Kidney (tissue), 14 donors: ENCODE data around the gene EHD1. TPM values are rescaled to one million over a fixed set of nuclear protein-coding genes. Genes with fewer than 3 reads are reported as not detected.
A peak's percentile ranks its signal among the peaks of the same experiment; 100 is the strongest.

Source experiments
- DNase-seq, 5 donors: peaks; one replicate each; pipeline ENCODE4 v3.0.0-alpha.2; 2013 to 2020
- FAIRE-seq: peaks from 2 replicates; lab custom pipeline; 2012; peaks lifted over from hg19 to GRCh38; lab: Jason Lieb, UNC
- H3K27ac ChIP-seq, 2 donors: one replicate each; pipeline ENCODE4 v1.7.0; 2013; ENCODE audit warnings: low read depth in 2 of 2, low read length in 2 of 2, inconsistent platforms in 1 of 2
- H3K27me3 ChIP-seq: one replicate; pipeline ENCODE4 v1.7.1; 2013; ENCODE audit warnings: low read length, inconsistent platforms; ENCODE audit not compliant: control insufficient read depth, insufficient read depth
- H3K36me3 ChIP-seq, 3 donors: one replicate each; pipeline versions ENCODE4 v1.7.0 to v1.7.1; 2013; ENCODE audit warnings: low read length in 3 of 3, control low read depth in 1 of 3, inconsistent platforms in 1 of 3; ENCODE audit not compliant: insufficient read depth in 3 of 3, control insufficient read depth in 2 of 3
- H3K4me1 ChIP-seq, 3 donors: one replicate each; pipeline versions ENCODE4 v1.7.0 to v1.7.1; 2013; ENCODE audit warnings: low read length in 3 of 3, inconsistent platforms in 1 of 3, low read depth in 1 of 3; ENCODE audit not compliant: control insufficient read depth in 2 of 3, insufficient read depth in 2 of 3
- H3K4me3 ChIP-seq, 3 donors: one replicate each; pipeline versions ENCODE4 v1.7.0 to v1.8.1; 2013; ENCODE audit warnings: low read length in 3 of 3, control low read depth in 1 of 3, inconsistent platforms in 1 of 3
- H3K9ac ChIP-seq, 3 donors: one replicate each; pipeline versions ENCODE4 v1.7.0 to v1.7.1; 2013; ENCODE audit warnings: low read length in 3 of 3, control low read depth in 1 of 3, inconsistent platforms in 1 of 3
- H3K9me3 ChIP-seq, 3 donors: one replicate each; pipeline versions ENCODE4 v1.7.0 to v1.7.1; 2013; ENCODE audit warnings: low read length in 3 of 3, control low read depth in 1 of 3, inconsistent platforms in 1 of 3; ENCODE audit not compliant: control insufficient read depth in 2 of 3, insufficient read depth in 1 of 3
- intact Hi-C: fragments of 100-400 bp; cut with DNase I; formaldehyde crosslinking; loops from one replicate; pipeline ENCODE4 v1.11.1; 2022
- polyA plus RNA-seq: library from polyadenylated mRNA; stranded (reverse); fragments of 350-450 nt; fragmentation: Illumina TruSeq; extraction: RNeasy Lipid Tissue Mini Kit (QIAGEN cat#74804); gene quantifications from one replicate; pipeline ENCODE4 v1.2.3, GENCODE V29; 2014; ENCODE audit warnings: low read depth, low replicate concordance; ENCODE audit not compliant: insufficient read depth
- total RNA-seq: library from RNA; stranded (reverse); fragmentation: NEBNext Ultra II Directional; extraction: Animal tissue kit (Norgen Biotek cat#: 25700); gene quantifications from one replicate; pipeline ENCODE4 v1.2.1, GENCODE V29; 2021
- TF ChIP-seq, protein P1 (sequence below): IDR thresholded peaks from 3 replicates; pipeline ENCODE4 v1.5.1; 2012; ENCODE audit warnings: mild to moderate bottlenecking, moderate library complexity, borderline replicate concordance; ENCODE audit not compliant: insufficient read depth; ENCODE audit errors: extremely low read depth
- donor health status: control.
- donor health status: control.
- donor health status: control.
- donor health status: control.
- donor health status: control.
- donor health status: DM: yes; HTN: yes; CAD: no.
- donor health status: Normal renal cell carcinoma (clear cell type).

Gene EHD1
- total and polyA plus RNA-seq, 2 donors from 2014 or later: 48.9 to 76.1 TPM

DNA sequence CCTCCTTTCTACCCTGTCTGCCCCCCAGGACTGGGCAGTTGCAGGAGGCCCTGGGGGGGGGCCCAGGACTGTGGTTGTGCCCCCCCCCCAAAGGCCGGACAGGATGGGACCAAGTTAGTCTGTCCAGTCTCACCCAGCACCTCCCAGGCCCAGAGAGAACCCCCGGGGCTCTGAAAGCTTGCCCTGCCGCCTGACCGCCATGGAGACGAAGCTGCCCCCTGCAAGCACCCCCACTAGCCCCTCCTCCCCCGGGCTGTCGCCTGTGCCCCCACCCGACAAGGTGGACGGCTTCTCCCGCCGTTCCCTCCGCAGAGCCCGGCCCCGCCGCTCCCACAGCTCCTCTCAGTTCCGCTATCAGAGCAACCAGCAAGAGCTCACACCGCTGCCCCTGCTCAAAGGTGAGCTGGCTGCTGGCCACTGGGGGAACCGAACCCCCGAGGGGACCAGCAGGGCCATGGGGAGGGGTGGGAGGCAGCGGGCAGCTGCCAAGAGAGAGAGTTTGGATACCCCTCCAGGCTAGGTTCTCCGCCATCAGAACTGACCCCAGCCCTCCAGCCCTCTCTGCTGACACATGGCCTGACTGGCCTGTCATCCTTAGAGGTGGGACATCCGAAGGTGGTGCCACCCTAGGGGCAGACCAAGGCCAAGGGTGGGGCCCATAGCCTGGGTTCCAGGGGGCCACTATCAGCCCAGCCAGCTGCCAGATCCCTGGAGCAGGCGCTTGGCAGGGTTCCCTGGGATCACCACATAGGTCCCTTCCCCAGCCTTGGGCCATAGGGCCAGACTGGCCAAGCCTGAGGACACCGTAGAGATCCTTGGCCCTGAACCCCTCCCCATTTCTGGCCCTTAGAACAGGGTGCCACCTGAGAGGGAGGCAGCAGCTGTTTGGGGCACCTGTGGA is 47.4 kb upstream of the EHD1 start:
- no peaks in the 10 kb centered on the region for H3K27me3 ChIP-seq
- TF ChIP-seq, protein P1, sequence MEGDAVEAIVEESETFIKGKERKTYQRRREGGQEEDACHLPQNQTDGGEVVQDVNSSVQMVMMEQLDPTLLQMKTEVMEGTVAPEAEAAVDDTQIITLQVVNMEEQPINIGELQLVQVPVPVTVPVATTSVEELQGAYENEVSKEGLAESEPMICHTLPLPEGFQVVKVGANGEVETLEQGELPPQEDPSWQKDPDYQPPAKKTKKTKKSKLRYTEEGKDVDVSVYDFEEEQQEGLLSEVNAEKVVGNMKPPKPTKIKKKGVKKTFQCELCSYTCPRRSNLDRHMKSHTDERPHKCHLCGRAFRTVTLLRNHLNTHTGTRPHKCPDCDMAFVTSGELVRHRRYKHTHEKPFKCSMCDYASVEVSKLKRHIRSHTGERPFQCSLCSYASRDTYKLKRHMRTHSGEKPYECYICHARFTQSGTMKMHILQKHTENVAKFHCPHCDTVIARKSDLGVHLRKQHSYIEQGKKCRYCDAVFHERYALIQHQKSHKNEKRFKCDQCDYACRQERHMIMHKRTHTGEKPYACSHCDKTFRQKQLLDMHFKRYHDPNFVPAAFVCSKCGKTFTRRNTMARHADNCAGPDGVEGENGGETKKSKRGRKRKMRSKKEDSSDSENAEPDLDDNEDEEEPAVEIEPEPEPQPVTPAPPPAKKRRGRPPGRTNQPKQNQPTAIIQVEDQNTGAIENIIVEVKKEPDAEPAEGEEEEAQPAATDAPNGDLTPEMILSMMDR: no peak
- peak in 1 of 5 donors; percentile 76 for DNase-seq
- no peaks in the 10 kb centered on the region for H3K9me3 ChIP-seq
- H3K27ac ChIP-seq: no peak overlapping the region
- intact Hi-C loops: no loop called here
- H3K4me3 ChIP-seq: peak overlapping the region in 2 of 3 donors; percentile 75 to 98
- FAIRE-seq: no peak
- H3K9ac ChIP-seq: peak overlapping the region in 1 of 3 donors; percentile 89
- peaks cover 0 to 17% (median 0%) of the 10 kb centered on the region in 3 donors for H3K4me1 ChIP-seq
- peaks cover 0 to 21% (median 6%) of the 10 kb centered on the region in 3 donors for H3K36me3 ChIP-seq

DNA sequence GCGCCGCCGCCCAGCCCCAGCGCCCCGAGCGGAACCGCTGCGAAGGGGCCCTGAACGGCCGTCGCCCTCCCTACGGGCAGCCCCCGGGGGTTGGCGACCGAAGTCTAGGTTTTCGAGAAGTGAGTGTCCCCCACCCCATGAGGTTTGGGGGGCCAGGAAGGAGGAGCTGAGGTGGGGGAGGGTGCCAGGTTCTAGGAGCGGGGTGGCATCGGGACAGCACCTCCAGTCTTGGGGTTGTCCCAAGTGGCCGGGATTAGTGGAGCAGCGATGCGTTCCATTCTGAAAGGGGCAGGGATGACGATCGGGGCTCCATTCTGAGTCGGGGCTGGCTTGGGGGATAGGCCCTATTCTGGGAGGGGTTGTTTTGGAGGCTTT is 46.5 kb upstream of the EHD1 start:
- DNase-seq (peak in 1 of 5 donors; percentile 56), FAIRE-seq (no peak)
- peak overlapping the region; percentile 51 to 98 (median 75) for H3K4me3 ChIP-seq
- TF ChIP-seq, protein P1: no peak
- H3K9me3 ChIP-seq: no peaks in the 10 kb centered on the region
- H3K4me1 ChIP-seq: peaks cover 0 to 17% (median 0%) of the 10 kb centered on the region in 3 donors
- intact Hi-C loops: no loop called here
- H3K9ac ChIP-seq: peak overlapping the region; percentile 36 to 89 (median 64)
- H3K36me3 ChIP-seq: peaks cover 0 to 12% (median 0%) of the 10 kb centered on the region in 3 donors
- H3K27ac ChIP-seq: peak overlapping the region; percentile 79 to 85
- no peaks in the 10 kb centered on the region for H3K27me3 ChIP-seq

GRCh38 chr11:64923944-64924909 is 45.8 kb upstream of the EHD1 start, which contains the start of gene PPP2R5B:
TSS of gene PPP2R5B (plus strand) at chr11:64924689. CDS start at chr11:64925735, 1,046 bp downstream.
- H3K9ac ChIP-seq: peak within 1 kb of the TSS; percentile 64 to 89 (median 82)
- peak within 1 kb of the TSS; percentile 79 to 85 for H3K27ac ChIP-seq
- peaks cover 0 to 8% (median 0%) of the 10 kb centered on the region in 3 donors for H3K36me3 ChIP-seq
- DNase-seq (peak; percentile 90 to 97 (median 95)), FAIRE-seq (peak; percentile 17)
- H3K9me3 ChIP-seq: no peaks in the 10 kb centered on the region
- no peaks in the 10 kb centered on the region for H3K27me3 ChIP-seq
- H3K4me1 ChIP-seq: peaks cover 0 to 17% (median 0%) of the 10 kb centered on the region in 3 donors
- TF ChIP-seq, protein P1: peak; percentile 16
- intact Hi-C loops: no loop called here
- peak within 1 kb of the TSS; percentile 75 to 98 (median 81) for H3K4me3 ChIP-seq
